Measurements from ENCODE around the gene DOK6.

DOK6 gene

DNA sequence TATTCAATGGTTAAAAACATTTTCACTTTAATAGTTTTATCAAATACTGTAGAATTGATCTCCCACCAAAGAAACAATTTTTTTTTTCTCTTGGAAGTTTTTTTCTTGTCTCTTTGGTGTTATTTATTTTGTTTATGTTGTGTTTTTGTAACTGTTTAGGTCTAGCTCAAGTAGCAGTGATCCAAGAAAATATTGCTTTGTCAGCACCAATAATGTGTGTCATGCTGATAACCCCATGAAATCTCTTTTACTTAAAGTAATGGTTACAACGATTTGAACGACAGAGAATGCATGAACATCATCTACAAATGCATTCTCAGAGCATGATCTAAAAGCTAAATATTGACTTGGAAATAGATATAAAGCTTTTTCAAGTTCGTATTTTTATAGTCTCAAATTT, 122.9 kb downstream of the DOK6 start:
- Histone ChIP-seq H3K4me1 (ENCODE audit: control insufficient read depth in 2 of 2, insufficient read depth in 1 of 2, low read depth in 1 of 2, low read length in 2 of 2) (no peaks in the 10 kb centered on the region), H3K79me1 (ENCODE audit: low read depth, low read length) (no peaks in the 10 kb centered on the region), H4K91ac (ENCODE audit: low read depth, low read length, poor library complexity) (no peak overlapping the region), H3K18ac (ENCODE audit: low read length) (no peak overlapping the region), H2BK5ac (ENCODE audit: low read length) (no peak overlapping the region), H3K23ac (ENCODE audit: low read depth, low read length, poor library complexity) (no peak overlapping the region), H2BK12ac (ENCODE audit: low read length) (no peak overlapping the region), H3K4me2 (ENCODE audit: insufficient read depth, low read length, poor library complexity, severe bottlenecking) (no peak overlapping the region), H3K27me3 (ENCODE audit: control insufficient read depth in 3 of 3, insufficient read depth in 3 of 3, low read depth in 1 of 3, low read length in 3 of 3) (no peaks in the 10 kb centered on the region), H2AK5ac (ENCODE audit: low read depth, low read length) (no peak overlapping the region), H4K8ac (ENCODE audit: low read depth, low read length) (no peak overlapping the region), H3K4me3 (ENCODE audit: low read length in 2 of 2) (no peak overlapping the region), H3K9me3 (replicated peaks in 1 of 2; ENCODE audit: control insufficient read depth in 2 of 2, insufficient read depth in 1 of 2, low read depth in 1 of 2, low read length in 2 of 2) (no peaks in the 10 kb centered on the region), H2BK120ac (ENCODE audit: low read depth, low read length) (no peak overlapping the region), H3K9ac (ENCODE audit: low read depth, low read length, poor library complexity) (no peak overlapping the region), H2AFZ (ENCODE audit: low read length) (no peak overlapping the region), H3K4ac (ENCODE audit: low read length) (no peak overlapping the region), H3K27ac (replicated peaks; ENCODE audit: low read length) (no peak overlapping the region), H3K36me3 (replicated peaks in 1 of 2; ENCODE audit: control insufficient read depth in 2 of 2, insufficient read depth in 2 of 2, low read length in 2 of 2) (no peaks in the 10 kb centered on the region), H2BK15ac (ENCODE audit: low read length) (no peak overlapping the region), H3K14ac (ENCODE audit: low read length) (no peak overlapping the region)
- DNase-seq (ENCODE audit: low spot score): no peak
- WGBS, 2 donors (ENCODE audit: extremely low coverage in 2 of 2, insufficient read length in 2 of 2, insufficient replicate concordance in 1 of 2): no CpG with 5 or more reads among the region's 3 CpGs

DNA sequence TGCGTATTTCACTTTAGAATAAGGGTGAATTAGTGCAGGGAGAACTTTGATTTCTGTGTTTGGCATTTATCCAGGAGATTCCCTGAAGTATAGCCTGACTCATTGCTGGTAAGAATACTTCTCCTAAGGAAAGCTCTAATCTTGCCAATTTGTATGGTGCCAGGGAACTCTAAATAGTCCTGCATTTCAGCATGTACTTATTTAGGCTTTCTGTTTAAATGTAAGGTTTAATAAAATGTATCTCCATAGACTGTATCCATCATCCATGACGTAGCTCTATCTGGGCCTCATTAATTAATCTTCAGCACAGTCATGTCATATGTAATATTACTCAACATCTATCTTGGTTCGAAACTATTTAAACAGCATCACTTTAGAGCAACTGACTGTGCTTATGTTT, 127.7 kb downstream of the DOK6 start:
- H2BK12ac ChIP-seq (ENCODE audit: low read length): no peak overlapping the region
- no peak overlapping the region for H2AK5ac ChIP-seq (ENCODE audit: low read depth, low read length)
- H3K18ac ChIP-seq (ENCODE audit: low read length): no peak overlapping the region
- H3K36me3 ChIP-seq (replicated peaks in 1 of 2; ENCODE audit: control insufficient read depth in 2 of 2, insufficient read depth in 2 of 2, low read length in 2 of 2): no peaks in the 10 kb centered on the region
- WGBS, 2 donors (ENCODE audit: extremely low coverage in 2 of 2, insufficient read length in 2 of 2, insufficient replicate concordance in 1 of 2): no CpG with 5 or more reads among the region's 3 CpGs
- no peak overlapping the region for H3K4me3 ChIP-seq (ENCODE audit: low read length in 2 of 2)
- no peak overlapping the region for H3K27ac ChIP-seq (replicated peaks; ENCODE audit: low read length)
- H3K9ac ChIP-seq (ENCODE audit: low read depth, low read length, poor library complexity): no peak overlapping the region
- H3K4me2 ChIP-seq (ENCODE audit: insufficient read depth, low read length, poor library complexity, severe bottlenecking): no peak overlapping the region
- H2AFZ ChIP-seq (ENCODE audit: low read length): no peak overlapping the region
- no peak overlapping the region for H4K8ac ChIP-seq (ENCODE audit: low read depth, low read length)
- no peak for DNase-seq (ENCODE audit: low spot score)
- H2BK15ac ChIP-seq (ENCODE audit: low read length): no peak overlapping the region
- no peaks in the 10 kb centered on the region for H3K79me1 ChIP-seq (ENCODE audit: low read depth, low read length)
- no peaks in the 10 kb centered on the region for H3K27me3 ChIP-seq (ENCODE audit: control insufficient read depth in 3 of 3, insufficient read depth in 3 of 3, low read depth in 1 of 3, low read length in 3 of 3)
- no peak overlapping the region for H2BK5ac ChIP-seq (ENCODE audit: low read length)
- H3K4ac ChIP-seq (ENCODE audit: low read length): no peak overlapping the region
- no peak overlapping the region for H2BK120ac ChIP-seq (ENCODE audit: low read depth, low read length)
- H4K91ac ChIP-seq (ENCODE audit: low read depth, low read length, poor library complexity): no peak overlapping the region
- no peaks in the 10 kb centered on the region for H3K4me1 ChIP-seq (ENCODE audit: control insufficient read depth in 2 of 2, insufficient read depth in 1 of 2, low read depth in 1 of 2, low read length in 2 of 2)
- no peak overlapping the region for H3K14ac ChIP-seq (ENCODE audit: low read length)
- no peak overlapping the region for H3K23ac ChIP-seq (ENCODE audit: low read depth, low read length, poor library complexity)
- H3K9me3 ChIP-seq (replicated peaks in 1 of 2; ENCODE audit: control insufficient read depth in 2 of 2, insufficient read depth in 1 of 2, low read depth in 1 of 2, low read length in 2 of 2): peaks cover 0 to 1% of the 10 kb centered on the region in 2 donors

DNA sequence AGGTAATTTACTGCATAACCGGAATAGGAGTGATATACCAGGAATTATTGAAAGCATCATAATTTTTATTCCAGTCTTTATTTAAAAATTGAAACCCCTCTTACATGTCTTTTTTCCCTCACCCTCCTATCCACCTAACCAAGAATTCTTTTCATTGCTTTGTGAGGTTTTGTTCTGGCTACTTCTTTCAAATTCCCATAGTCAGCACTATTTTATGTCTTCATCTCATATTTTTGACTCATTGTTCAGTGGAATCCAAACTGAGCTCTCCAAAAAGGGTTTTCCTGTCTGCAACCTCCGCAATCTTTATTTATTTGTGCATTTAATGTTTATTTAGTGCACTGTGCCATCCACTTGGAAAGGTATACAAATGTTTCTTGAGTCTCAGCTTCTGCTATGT, 128.5 kb downstream of the DOK6 start:
- H3K79me1 ChIP-seq (ENCODE audit: low read depth, low read length): no peaks in the 10 kb centered on the region
- H3K4me2 ChIP-seq (ENCODE audit: insufficient read depth, low read length, poor library complexity, severe bottlenecking): no peak overlapping the region
- H2BK5ac ChIP-seq (ENCODE audit: low read length): no peak overlapping the region
- H3K27me3 ChIP-seq (ENCODE audit: control insufficient read depth in 3 of 3, insufficient read depth in 3 of 3, low read depth in 1 of 3, low read length in 3 of 3): no peaks in the 10 kb centered on the region
- H2BK15ac ChIP-seq (ENCODE audit: low read length): no peak overlapping the region
- no peak overlapping the region for H3K4me3 ChIP-seq (ENCODE audit: low read length in 2 of 2)
- H3K4ac ChIP-seq (ENCODE audit: low read length): no peak overlapping the region
- no peaks in the 10 kb centered on the region for H3K36me3 ChIP-seq (replicated peaks in 1 of 2; ENCODE audit: control insufficient read depth in 2 of 2, insufficient read depth in 2 of 2, low read length in 2 of 2)
- H2AFZ ChIP-seq (ENCODE audit: low read length): no peak overlapping the region
- no peak overlapping the region for H3K27ac ChIP-seq (replicated peaks; ENCODE audit: low read length)
- no CpG with 5 or more reads among the region's 2 CpGs for WGBS, 2 donors (ENCODE audit: extremely low coverage in 2 of 2, insufficient read length in 2 of 2, insufficient replicate concordance in 1 of 2)
- peaks cover 0 to 1% of the 10 kb centered on the region in 2 donors for H3K9me3 ChIP-seq (replicated peaks in 1 of 2; ENCODE audit: control insufficient read depth in 2 of 2, insufficient read depth in 1 of 2, low read depth in 1 of 2, low read length in 2 of 2)
- no peak overlapping the region for H4K8ac ChIP-seq (ENCODE audit: low read depth, low read length)
- no peak overlapping the region for H3K14ac ChIP-seq (ENCODE audit: low read length)
- H2BK120ac ChIP-seq (ENCODE audit: low read depth, low read length): no peak overlapping the region
- no peaks in the 10 kb centered on the region for H3K4me1 ChIP-seq (ENCODE audit: control insufficient read depth in 2 of 2, insufficient read depth in 1 of 2, low read depth in 1 of 2, low read length in 2 of 2)
- no peak overlapping the region for H2AK5ac ChIP-seq (ENCODE audit: low read depth, low read length)
- no peak for DNase-seq (ENCODE audit: low spot score)
- no peak overlapping the region for H2BK12ac ChIP-seq (ENCODE audit: low read length)
- no peak overlapping the region for H3K18ac ChIP-seq (ENCODE audit: low read length)
- no peak overlapping the region for H4K91ac ChIP-seq (ENCODE audit: low read depth, low read length, poor library complexity)
- H3K23ac ChIP-seq (ENCODE audit: low read depth, low read length, poor library complexity): no peak overlapping the region
- no peak overlapping the region for H3K9ac ChIP-seq (ENCODE audit: low read depth, low read length, poor library complexity)

DNA sequence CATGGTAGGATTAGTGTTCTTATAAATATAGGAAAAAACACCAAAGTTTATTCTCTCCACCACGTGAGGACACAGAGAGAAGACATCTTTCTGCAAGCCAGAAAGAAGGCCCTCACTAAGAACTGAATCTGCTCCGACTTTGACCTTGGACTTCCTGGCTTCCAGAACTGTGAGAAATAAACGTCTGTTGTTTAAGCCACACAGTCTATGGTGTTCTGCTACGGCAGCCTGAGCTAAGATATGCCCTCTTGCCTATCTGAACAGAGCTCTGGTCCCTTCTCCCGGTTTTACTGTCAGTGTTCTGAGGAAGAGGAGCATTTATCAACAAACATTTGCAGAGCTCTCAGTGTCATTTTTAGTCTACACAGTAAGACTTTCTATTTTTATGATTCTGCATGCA, 131.3 kb downstream of the DOK6 start:
- Histone ChIP-seq H3K4ac (ENCODE audit: low read length) (no peak overlapping the region), H2BK15ac (ENCODE audit: low read length) (no peak overlapping the region), H2AK5ac (ENCODE audit: low read depth, low read length) (no peak overlapping the region), H4K91ac (ENCODE audit: low read depth, low read length, poor library complexity) (no peak overlapping the region), H3K14ac (ENCODE audit: low read length) (no peak overlapping the region), H3K9me3 (replicated peaks in 1 of 2; ENCODE audit: control insufficient read depth in 2 of 2, insufficient read depth in 1 of 2, low read depth in 1 of 2, low read length in 2 of 2) (peaks cover 0 to 1% of the 10 kb centered on the region in 2 donors), H3K36me3 (replicated peaks in 1 of 2; ENCODE audit: control insufficient read depth in 2 of 2, insufficient read depth in 2 of 2, low read length in 2 of 2) (no peaks in the 10 kb centered on the region), H3K4me2 (ENCODE audit: insufficient read depth, low read length, poor library complexity, severe bottlenecking) (no peak overlapping the region), H2BK12ac (ENCODE audit: low read length) (no peak overlapping the region), H4K8ac (ENCODE audit: low read depth, low read length) (no peak overlapping the region), H3K23ac (ENCODE audit: low read depth, low read length, poor library complexity) (no peak overlapping the region), H3K27me3 (ENCODE audit: control insufficient read depth in 3 of 3, insufficient read depth in 3 of 3, low read depth in 1 of 3, low read length in 3 of 3) (no peaks in the 10 kb centered on the region), H3K18ac (ENCODE audit: low read length) (no peak overlapping the region), H2BK120ac (ENCODE audit: low read depth, low read length) (no peak overlapping the region), H3K79me1 (ENCODE audit: low read depth, low read length) (no peaks in the 10 kb centered on the region), H3K4me3 (ENCODE audit: low read length in 2 of 2) (no peak overlapping the region), H2AFZ (ENCODE audit: low read length) (no peak overlapping the region), H3K9ac (ENCODE audit: low read depth, low read length, poor library complexity) (no peak overlapping the region), H3K27ac (replicated peaks; ENCODE audit: low read length) (no peak overlapping the region), H2BK5ac (ENCODE audit: low read length) (no peak overlapping the region), H3K4me1 (ENCODE audit: control insufficient read depth in 2 of 2, insufficient read depth in 1 of 2, low read depth in 1 of 2, low read length in 2 of 2) (no peaks in the 10 kb centered on the region)
- no peak for DNase-seq (ENCODE audit: low spot score)
- no CpG with 5 or more reads among the region's 5 CpGs for WGBS, 2 donors (ENCODE audit: extremely low coverage in 2 of 2, insufficient read length in 2 of 2, insufficient replicate concordance in 1 of 2)
